Measurements from ENCODE around the gene FCMR. TPM values are rescaled to one million over a fixed set of nuclear protein-coding genes. Genes with fewer than 3 reads are reported as not detected.
A peak's percentile ranks its signal among the peaks of the same experiment; 100 is the strongest.

Gene FCMR
- total and polyA plus RNA-seq, 10 of the 15 experiments (the other 5 are each of a cell fraction or from before 2014, with no cell fraction given): 79.7 to 245 (median 123) TPM

DNA sequence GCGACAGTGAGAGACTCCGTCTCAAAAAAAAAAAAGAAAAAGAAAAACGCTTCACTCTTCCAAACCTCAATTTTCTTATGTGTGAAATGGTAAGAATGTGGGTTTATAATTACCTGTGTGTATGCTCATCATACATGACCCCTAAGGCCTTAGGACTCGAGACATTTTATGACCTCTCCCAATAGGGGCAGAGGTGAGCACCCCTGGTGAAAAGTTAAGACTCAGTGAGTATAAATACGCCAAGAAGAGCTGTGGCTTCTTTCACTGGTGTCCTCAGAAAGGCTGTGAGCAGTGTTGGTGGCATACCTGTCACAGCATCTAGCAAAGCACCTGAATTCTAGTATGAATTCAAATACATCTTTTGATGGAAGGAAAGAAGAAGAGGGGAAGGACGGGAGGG, 7.8 kb upstream of the FCMR start (continued):
- TF ChIP-seq ESRRA (IDR thresholded peaks at IDR 0.05; ENCODE audit: low read length) (no peak), BACH1 (IDR thresholded peaks at IDR 0.05; ENCODE audit: borderline replicate concordance) (no peak), BCL11A (IDR thresholded peaks at IDR 0.05; ENCODE audit: low read depth, low read length) (no peak), CREB1 (IDR thresholded peaks at IDR 0.05; ENCODE audit: low read depth) (no peak), ZNF217 (IDR thresholded peaks at IDR 0.05) (no peak), RAD21 (IDR thresholded peaks at IDR 0.05; ENCODE audit: insufficient read depth, low read depth, low read length) (peak; percentile 30), HDAC2 (IDR thresholded peaks at IDR 0.05) (no peak), KLF5 (IDR thresholded peaks at IDR 0.05; ENCODE audit: partially characterized antibody) (no peak), EGR1 (IDR thresholded peaks at IDR 0.05; ENCODE audit: borderline replicate concordance in 1 of 2, low read depth in 2 of 2, low read length in 2 of 2) (no peak), SIN3A (IDR thresholded peaks at IDR 0.05; ENCODE audit: low read depth, low read length) (no peak), GATAD2B (conservative IDR thresholded peaks at IDR 0.05; ENCODE audit: low read depth) (no peak), SUPT20H (IDR thresholded peaks at IDR 0.05; ENCODE audit: borderline replicate concordance, control insufficient read depth, low read depth, low read length) (no peak), SPI1 (IDR thresholded peaks at IDR 0.05; ENCODE audit: borderline replicate concordance, insufficient read depth, low read depth, low read length) (no peak), ZNF384 (IDR thresholded peaks at IDR 0.05; ENCODE audit: borderline replicate concordance, low read depth, low read length) (no peak), YY1 (IDR thresholded peaks at IDR 0.05; ENCODE audit: low read depth, low read length) (no peak), POLR2A (IDR thresholded peaks at IDR 0.05; ENCODE audit: low read depth, low read length) (no peak; the same call in 1 of the 2 replicates), CBX3 (IDR thresholded peaks at IDR 0.05; ENCODE audit: borderline replicate concordance, low read depth) (no peak), NR2F1 (conservative IDR thresholded peaks at IDR 0.05) (peak; percentile 59; the same call in 1 of the 2 replicates)
- TF ChIP-seq, protein P1, sequence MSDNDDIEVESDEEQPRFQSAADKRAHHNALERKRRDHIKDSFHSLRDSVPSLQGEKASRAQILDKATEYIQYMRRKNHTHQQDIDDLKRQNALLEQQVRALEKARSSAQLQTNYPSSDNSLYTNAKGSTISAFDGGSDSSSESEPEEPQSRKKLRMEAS (IDR thresholded peaks at IDR 0.05; ENCODE audit: low read depth, low read length): no peak
- TF ChIP-seq, protein P2, sequence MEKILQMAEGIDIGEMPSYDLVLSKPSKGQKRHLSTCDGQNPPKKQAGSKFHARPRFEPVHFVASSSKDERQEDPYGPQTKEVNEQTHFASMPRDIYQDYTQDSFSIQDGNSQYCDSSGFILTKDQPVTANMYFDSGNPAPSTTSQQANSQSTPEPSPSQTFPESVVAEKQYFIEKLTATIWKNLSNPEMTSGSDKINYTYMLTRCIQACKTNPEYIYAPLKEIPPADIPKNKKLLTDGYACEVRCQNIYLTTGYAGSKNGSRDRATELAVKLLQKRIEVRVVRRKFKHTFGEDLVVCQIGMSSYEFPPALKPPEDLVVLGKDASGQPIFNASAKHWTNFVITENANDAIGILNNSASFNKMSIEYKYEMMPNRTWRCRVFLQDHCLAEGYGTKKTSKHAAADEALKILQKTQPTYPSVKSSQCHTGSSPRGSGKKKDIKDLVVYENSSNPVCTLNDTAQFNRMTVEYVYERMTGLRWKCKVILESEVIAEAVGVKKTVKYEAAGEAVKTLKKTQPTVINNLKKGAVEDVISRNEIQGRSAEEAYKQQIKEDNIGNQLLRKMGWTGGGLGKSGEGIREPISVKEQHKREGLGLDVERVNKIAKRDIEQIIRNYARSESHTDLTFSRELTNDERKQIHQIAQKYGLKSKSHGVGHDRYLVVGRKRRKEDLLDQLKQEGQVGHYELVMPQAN (conservative IDR thresholded peaks at IDR 0.05): no peak

All from GM12878 (cell line).